Activated CD8-positive, alpha-beta memory T cell treated with anti-CD3 and anti-CD28 coated beads for 48 hours (primary cell): ENCODE data around the gene SLC25A42.
"Not testable (repeated sequence)": the region's sequence is repeated elsewhere in the genome, so short reads cannot be mapped to it uniquely, and the experiment has no call there.

Source experiments
- DNase-seq, 3 experiments: peaks; one replicate each; pipeline ENCODE4 v3.0.0-alpha.2; 2020; ENCODE audit warnings: low read depth in 2 of 3, low spot score in 2 of 3

Gene SLC25A42, protein sequence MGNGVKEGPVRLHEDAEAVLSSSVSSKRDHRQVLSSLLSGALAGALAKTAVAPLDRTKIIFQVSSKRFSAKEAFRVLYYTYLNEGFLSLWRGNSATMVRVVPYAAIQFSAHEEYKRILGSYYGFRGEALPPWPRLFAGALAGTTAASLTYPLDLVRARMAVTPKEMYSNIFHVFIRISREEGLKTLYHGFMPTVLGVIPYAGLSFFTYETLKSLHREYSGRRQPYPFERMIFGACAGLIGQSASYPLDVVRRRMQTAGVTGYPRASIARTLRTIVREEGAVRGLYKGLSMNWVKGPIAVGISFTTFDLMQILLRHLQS

DNA sequence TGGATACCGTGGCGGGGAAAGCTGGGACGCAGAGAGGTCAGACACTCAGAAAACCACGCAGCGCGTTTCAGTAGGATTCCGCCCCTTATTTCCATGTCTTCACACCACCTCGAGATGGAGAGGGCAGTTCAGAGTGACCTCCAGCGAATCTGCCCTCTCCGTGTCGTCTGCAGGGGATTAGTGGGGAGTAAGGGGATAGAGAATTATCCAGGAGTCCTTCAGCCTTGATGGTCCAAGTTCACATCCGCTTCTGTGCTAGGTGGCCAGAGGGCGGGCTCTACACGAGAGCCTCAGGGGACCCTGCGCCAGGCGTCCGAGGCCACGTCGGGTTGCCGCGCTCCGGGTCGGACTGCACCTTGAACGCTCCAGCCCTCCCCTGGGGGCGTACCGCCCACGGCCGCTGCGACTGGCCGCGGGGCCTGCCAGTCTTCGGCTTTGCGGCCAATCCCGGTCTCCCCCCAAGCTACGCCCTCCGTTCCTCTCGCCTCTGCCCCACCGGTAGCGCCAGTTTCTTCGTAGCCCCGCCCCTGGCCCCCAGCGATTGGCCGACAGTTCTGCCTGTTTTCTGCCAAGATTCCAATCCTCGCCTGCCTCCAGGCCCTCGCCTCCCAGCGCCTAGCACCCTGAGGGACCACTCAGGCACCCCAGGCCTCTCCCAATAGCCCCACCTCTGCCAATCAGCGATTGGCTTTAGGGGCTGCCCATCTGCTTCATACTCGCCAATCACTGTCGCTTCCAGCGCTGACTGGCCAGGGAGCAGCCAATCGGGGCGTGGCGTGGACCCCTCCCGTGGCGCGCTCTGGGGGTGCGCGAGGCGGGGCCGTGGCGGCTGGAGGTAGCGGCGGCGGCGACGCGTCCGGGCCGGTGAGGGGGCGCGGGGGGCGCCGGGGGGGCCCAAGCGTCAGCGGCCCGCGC lies at the start of gene SLC25A42:
TSS of gene SLC25A42 (plus strand) at position 812 of the 915 bp plus-strand sequence. CDS start 32,131 bp downstream, outside the sequence.
- peak; percentile 94 to 99 (median 94) for DNase-seq

DNA sequence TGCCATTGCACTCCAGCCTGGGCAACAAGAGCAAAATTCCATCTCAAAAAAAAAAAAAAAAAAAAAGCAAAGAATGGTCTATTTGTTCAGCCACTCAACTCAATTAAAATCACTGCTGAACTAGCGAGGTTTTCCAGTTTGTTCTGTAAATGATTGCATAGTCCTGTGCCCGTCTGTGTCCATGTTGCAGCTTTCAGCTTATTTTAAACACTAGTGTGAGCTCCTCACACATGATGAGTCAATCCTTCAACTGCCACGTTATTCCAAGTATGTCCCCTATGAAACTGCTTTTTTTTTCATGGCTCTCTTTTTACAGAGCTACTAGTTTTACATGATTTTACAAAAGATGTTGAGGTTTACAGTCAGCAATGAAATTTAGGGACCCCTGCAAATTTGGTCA lies 42.7 kb upstream of the SLC25A42 start:
- DNase-seq, result no peak

DNA sequence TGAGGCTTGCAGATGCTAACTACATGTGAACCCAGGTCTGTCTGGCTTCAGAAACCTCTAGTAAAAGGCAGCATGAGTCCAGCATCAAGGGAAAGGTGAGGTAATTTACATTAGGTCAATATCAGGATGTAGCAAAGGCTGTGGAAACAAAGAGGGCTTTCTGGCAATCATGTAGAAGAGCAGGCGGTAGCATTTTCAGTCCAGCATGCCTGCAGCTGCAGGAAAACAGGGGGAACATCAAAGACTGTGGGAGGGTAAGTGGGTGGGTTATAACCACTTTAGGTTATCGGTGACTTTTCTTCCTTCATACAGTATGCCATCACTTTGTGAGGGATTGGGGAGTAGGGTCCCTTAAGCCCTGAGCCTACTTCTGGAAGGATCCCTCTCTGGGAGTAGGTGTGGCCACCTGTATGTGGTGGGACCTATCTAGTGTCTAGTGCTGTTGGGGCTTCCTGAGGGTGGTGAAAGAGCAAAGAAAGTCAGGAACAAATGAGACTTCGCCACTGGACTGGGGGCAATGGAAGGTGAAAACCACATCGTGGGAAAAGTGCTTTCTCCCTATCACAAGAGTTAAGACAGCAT lies 41.3 kb upstream of the SLC25A42 start:
- no peak for DNase-seq

DNA sequence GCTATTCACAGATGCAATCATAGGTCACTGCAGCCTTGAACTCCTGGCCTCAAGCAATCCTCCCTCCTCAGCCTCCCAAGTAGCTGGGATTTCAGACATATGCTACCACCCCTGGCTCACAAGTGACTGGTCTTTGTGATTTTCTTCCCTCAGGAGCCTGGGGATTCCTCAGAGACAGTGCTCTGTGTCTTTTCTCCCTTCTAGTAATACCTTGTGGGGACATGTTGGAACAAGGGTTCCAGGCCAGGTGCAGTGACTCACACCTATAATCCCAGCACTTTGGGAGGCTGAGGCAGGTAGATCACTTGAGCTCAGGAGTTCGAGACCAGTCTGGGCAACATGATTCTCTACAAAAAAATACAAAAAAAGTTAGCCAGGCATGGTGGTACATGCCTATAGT lies 40.4 kb upstream of the SLC25A42 start:
- DNase-seq, result not testable (repeated sequence)

DNA sequence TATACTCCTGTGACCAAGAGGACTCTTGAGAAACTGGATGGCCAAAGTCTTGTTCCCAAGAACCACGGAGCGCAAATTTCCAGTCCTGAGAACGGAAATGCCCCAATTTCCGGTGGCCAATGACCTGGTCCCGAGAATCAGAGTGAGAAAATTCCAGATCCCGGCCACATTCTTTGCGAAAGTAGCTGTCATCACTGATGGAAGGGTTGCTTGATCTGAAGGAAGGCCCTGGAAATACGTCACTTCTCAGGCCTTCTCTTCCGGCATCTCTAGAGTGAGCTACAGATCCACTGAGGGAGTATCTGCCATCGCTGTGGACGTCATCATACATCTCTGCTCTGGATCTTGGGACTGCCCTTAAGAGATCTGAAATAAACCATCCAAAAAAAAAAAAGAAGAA lies 37.9 kb upstream of the SLC25A42 start:
- no peak for DNase-seq

DNA sequence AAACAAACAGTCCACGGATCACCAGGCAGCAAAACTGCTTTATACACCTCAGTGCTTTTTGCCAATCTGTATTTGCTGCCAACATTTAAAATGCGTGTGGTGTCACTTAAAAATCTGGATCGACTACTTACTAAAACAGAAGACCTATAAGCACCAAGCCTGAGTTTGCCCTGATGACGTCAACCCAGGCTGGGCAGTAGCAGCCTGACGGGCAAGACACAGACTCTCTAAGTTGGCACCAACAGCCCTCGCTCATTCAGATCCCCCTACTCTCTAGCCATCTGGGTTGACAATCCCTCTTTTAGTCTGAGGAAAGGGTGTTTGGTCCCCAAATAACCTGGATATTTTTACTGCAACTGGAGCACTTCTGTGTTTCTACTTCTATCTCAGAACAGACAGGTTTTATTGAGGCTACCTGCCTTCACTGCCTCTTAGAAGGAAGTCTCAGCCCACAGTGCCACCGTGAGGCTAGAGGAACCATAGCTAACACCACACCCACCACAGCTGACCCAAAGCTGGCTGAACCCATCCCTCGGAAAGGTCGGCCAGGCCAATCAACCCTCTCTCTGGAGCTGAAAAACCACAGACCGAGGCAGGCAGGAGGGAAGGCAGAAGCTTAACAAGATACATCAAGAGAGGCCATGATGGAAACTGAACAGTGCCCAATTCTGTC lies 37.4 kb upstream of the SLC25A42 start:
- no peak for DNase-seq

DNA sequence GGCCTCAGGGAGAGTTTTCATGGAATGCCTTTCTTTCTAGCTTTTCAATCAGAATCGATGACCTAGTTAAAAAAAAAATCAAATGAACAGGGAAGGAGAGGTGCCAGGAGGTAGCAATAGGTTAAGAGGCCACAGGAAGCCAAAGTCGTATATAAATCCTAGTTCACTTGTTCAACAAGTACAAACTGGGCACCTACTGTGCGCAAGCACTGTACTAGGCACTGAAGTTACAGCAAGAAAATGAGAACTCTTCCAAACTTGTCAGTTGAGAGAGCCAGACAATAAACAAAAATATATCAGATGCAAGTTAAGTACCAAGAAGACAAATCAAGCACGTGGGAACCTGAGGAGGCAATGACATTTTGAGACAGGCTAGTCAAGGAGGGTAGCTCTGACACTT lies 36.6 kb upstream of the SLC25A42 start:
- DNase-seq, result no peak

DNA sequence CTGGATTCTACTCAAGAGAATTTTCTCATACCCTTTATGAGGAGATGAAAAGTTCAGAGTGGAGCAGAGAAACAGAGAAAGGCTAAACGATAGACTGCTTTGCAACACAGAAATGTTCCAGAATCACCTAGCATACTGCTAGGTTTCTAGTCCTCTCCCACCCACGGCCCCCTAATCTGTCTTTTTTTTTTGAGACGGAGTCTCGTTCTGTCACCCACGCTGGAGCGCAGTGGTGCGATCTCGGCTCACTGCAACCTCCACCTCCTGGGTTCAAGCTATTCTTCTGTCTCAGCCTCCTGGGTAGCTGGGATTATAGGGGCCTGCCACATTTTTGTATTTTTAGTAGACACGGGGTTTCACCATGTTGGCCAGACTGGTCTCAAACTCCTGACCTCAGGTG lies 35.3 kb upstream of the SLC25A42 start:
- DNase-seq, result no peak

DNA sequence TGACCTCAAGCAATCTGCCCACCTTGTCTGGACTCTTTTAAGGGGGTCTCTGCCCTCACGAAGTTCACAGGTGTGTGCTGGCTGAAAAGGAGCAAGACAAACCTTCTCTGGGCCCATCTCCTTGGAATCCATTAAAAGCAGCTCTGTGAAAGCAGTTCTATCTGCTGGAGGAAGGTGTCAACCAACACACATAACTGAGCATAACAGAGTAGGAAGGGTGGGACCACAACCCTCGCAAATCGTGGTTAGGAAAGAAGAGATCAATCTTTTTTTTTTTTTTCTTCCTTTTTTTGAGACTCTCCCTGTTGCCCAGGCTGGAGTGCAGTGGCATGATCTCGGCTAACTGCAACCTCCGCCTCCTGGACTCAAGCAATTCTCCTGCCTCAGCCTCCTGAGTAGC lies 31.9 kb upstream of the SLC25A42 start:
- DNase-seq, result no peak

DNA sequence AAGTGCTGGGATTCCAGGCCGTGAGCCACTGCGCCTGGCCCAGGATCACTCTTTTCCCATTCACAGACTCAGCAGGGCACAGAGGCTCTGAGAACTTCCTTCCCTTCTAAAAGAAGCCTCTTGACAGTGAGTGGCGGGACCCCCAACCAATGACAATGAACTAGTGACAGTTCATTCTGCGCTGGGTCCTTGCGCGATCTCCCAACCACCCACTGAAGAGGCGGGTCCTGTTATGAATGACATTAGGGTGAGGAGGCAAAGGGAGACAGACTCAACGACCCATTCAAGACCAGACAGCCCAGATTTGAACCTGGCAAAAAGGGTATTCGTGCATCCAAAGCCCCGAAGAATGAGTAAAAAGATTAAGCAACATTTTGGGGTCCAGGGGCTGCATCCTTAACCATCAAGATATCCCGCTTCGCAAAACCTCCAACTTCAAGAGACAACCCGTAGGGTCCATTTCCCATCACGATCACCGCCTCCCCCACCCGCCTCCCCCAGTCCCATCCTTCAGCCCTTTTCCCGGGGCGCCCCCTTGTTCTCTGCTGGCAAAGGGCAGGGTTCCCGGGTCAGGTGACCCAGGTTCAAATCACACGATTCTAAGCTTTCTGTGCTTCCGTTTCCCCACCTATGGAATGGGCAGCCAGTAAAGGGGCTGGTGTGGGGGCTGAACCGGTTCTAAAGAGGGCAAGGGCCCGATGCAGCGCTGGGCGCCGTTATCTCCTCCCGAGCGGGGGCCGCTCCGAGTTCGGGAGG lies 31.2 kb upstream of the SLC25A42 start:
- DNase-seq, result peak; percentile 47 to 62 (median 61)

DNA sequence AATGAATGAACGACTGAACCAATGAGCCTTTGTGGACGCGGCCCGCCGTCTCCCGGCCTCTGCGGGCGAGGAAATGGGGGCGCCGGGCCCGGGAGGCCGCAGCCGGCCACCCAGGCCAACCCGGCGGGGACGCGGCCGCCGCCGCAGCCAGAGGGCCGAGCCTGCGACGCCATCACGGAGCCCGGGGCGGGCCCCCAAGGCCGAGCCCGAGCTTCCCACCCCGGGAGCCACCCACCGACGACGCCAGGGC lies 30.7 kb upstream of the SLC25A42 start:
- DNase-seq, result no peak

DNA sequence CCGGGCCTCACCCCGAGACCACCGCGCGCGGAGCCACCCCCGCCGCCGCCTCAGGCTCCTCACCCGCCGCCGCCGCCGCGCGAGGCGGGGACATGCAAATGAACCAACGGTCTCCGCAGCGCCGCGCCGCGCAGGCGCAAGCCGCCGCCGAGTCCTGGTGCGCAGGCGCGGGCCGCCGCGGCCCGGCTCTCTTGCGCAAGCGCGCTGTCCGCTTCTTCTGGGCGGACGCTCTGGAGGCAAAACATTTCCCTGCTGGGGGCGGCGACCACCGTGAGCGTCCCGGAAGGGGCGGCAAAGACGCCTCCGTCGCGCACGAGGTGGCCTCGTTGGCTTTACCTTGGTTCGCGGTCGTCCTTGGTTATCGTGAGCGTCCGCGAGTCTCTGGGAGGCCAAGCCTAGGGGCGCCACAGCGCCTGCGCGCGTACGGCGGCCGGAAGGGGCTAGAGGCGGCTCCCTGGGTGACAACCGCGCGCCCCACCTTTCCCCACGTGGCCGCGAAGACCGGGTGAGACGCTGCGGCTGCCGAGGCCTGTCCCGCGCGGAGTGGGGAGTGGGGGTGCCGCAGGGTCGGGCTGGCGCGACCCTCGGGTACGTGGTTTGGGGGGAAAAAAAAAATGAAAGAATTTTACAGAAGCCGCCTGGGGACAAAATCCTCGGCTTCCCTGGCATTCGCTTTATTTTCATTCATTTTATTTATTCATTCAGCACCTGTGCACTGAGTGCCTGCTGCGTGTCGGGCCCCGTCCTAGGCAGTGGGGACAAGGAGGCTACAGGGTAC lies 30.2 kb upstream of the SLC25A42 start, which contains the start of the genes ARMC6 and SUGP2:
TSS of gene ARMC6 (plus strand) at position 178 of the 778 bp plus-strand sequence. CDS start 607 bp downstream, outside the sequence.
TSS of gene SUGP2 (minus strand) at position 92 of the 778 bp plus-strand sequence. CDS start 2,446 bp downstream, outside the sequence.
- peak; percentile 82 to 88 (median 87) for DNase-seq

DNA sequence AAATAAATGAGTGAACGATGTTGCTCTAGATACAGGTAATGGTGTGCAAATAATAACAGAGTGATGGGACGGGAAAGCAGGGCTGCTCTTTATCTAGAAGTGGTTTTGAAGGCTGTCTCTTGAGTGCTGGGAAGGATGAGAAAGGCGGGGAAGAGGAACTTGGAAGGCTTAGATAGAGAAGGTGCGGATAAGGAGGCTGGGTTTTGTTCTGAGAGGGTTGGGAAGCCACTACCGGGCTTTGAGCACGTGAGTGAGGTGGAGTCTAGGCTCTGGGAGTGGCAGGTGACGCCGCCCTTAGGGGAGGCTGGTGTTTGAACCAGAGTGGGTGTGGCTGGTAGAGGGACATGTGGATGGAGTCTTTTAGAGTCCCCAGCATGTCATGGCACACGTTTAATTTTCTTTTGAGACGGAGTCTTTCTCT lies 29.6 kb upstream of the SLC25A42 start:
- DNase-seq, result peak; percentile 12 to 42 (median 38)

DNA sequence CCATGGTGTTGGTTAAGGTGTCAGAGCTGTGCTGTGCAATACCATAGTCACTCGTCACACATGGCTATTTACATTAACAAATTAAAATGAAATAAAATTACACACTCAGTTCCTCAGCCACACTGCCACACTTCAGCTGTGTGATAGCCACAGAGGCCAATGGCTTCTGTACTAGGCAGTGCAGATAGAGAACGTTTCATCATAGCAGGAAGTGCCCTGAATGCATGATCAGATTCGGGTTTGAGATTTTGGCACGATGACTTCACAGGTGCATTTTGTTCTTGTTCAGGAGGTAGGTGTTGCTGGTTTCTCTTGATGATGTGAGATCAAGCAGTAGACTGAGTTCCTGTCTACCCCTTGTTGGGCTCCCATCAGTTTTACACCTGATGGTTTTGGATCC lies 23.9 kb upstream of the SLC25A42 start:
- DNase-seq, result no peak

DNA sequence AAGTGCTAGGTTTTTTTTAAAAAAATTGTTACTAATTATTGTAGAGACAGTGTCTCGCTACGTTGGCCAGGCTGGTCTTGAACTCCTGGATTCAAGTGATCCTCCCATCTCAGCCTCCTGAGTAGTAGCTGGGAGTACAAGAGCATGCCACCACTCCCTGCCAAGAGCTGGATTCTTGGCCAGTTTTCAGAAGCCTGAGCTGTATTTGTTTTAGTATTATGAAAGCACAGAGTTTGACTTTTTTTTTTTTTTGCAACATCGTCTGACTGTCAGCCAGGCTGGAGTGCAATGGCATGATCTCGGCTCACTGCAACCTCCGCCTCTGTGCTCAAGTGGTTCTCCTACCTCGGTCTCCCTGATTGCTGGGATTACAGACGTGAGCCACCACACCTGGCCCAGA lies 23.4 kb upstream of the SLC25A42 start:
- no peak for DNase-seq

DNA sequence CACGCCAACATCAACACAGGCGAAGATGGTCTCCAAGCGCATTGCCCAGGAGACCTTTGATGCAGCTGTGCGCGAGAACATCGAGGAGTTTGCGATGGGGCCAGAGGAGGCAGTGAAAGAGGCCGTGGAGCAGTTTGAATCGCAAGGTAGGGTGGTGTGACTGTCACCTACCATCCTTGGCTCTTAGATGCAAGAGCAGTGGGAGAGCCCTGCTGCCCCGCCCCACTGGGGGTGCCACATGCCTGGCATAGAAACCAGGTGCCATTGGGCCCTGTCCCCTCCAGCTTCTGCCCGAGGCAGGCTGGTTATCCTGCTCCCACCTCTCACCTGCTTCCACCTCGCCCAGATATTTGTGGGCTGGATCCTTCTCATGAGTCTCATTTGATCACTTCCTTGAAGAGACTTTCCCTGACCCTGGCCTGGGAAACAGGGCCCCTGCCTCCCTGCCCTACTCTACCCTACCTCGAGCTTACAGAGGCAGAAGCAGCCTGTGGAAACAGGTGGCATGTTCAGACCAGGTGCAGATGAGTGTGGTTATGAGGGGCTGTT lies 21.0 kb upstream of the SLC25A42 start:
- DNase-seq, result no peak

DNA sequence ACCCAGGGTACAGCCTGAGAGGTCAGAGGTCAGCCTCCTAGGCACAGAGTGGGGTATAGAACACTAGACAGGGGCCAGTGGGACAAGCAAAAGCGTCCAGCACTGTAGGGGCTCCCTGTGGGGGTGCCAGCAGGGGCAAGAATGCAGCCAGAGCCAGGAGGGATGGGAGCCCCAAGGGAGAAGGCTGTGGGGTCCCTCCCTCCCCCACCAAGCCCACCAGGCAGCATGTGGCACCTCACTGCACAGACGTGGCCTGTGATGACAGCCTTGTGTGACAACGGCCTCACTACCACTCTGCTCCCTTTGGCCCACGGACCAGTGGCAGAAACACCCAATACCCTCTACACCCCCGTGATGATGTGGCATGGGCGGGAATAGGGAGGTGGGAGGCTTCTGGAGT lies 20.3 kb upstream of the SLC25A42 start:
- DNase-seq, result no peak

DNA sequence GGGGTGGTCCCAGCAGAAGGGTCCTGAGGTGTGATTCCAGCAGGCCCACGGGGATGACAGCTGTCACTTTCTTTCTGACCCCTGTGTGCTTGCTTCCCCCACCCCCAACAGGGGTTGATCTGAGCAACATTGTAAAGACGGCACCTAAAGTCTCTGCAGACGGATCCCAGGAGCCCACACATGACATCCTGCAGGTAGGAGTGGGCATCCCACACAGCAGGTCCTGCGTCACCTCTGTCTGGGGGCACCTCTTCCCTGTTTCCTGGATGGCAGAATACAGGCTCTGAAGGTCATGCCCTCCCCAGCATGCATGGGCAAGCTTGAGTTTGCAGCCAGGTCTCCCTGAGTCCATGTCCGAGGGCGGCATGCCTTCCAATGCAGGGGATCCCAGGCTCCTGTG lies 19.9 kb upstream of the SLC25A42 start:
- DNase-seq, result no peak

DNA sequence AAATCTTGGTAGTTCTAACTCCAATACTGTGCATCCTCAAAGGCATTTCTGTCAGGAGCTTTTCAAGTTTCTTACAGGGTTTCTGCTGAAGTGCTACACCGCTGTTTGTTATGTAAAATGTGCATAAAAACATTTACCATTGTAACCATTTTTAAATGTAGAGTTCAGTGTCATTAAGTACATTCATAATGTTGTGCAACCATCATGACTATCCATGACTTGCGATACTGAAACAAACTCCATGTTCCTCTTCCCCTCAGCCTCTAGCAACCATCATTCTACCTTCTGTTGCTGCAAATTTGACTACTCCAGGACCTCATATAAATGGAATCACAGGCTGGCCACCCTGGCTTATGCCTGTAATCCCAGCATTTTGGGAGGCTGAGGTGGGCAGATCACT lies 14.4 kb upstream of the SLC25A42 start:
- no peak for DNase-seq

DNA sequence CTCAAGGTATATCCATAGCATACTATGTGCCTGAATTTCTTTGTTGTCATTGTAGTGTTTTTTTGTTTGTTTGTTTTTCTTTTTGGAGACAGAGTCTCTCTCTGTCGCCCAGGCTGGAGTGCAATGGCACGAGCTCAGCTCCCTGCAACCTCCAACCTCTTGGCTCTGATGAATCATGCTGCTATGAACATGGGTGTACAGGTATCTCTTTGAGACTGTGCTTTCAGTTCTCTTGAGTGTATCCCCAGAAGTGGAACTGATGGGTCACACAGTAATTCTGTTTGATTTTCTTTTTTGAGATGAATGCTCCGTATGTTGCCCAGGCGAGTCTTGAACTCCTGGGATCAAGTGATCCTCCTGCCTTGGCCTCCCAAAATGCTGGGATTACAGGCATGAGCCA lies 13.7 kb upstream of the SLC25A42 start:
- no peak for DNase-seq
